Activated CD4-positive, alpha-beta memory T cell treated with anti-CD3 and anti-CD28 coated beads for 36 hours (primary cell): Measurements from ENCODE around the gene BACH2. TPM values are rescaled to one million over a fixed set of nuclear protein-coding genes. Genes with fewer than 3 reads are reported as not detected.

Experiments
- CTCF ChIA-PET: fragments of 350-600 bp; sonication (Branson Sonifier 250); formaldehyde crosslinking; loops from one replicate; lab custom pipeline; 2021; ENCODE audit warnings: antibody characterized with exemption, inconsistent platforms; lab: Charles Lee
- POLR2A ChIA-PET: fragments of 350-600 bp; sonication (Branson Sonifier 250); formaldehyde crosslinking; loops from one replicate; lab custom pipeline; 2021; ENCODE audit warnings: antibody characterized with exemption; lab: Charles Lee
- DNase-seq: peaks from one replicate; pipeline ENCODE4 v3.0.0-alpha.2; 2020
- H3K27ac Mint-ChIP-seq: one replicate; pipeline ENCODE4 v1.8.0; 2021; ENCODE audit warnings: mixed read lengths
- H3K27me3 Mint-ChIP-seq: one replicate; pipeline ENCODE4 v1.8.0; 2021; ENCODE audit warnings: mixed read lengths
- H3K36me3 Mint-ChIP-seq: one replicate; pipeline ENCODE4 v1.8.0; 2021; ENCODE audit warnings: mixed read lengths
- H3K4me1 Mint-ChIP-seq: one replicate; pipeline ENCODE4 v1.8.0; 2021; ENCODE audit warnings: low read depth, mixed read lengths
- H3K4me3 Mint-ChIP-seq: one replicate; pipeline ENCODE4 v1.8.0; 2021; ENCODE audit warnings: mild to moderate bottlenecking, mixed read lengths
- H3K9me3 Mint-ChIP-seq: one replicate; pipeline ENCODE4 v1.8.0; 2021; ENCODE audit warnings: mixed read lengths
- intact Hi-C: fragments of 100-400 bp; cut with micrococcal nuclease; formaldehyde crosslinking; loops from one replicate; pipeline ENCODE4 v1.15.1; 2023
- total RNA-seq, 2 experiments: library from RNA; stranded (reverse); gene quantifications; one replicate each; pipeline ENCODE4 v1.2.3, GENCODE V29; 2021

The BACH2 gene
- total RNA-seq, 2 experiments from 2014 or later, result 49.2 to 55.4 TPM

DNA sequence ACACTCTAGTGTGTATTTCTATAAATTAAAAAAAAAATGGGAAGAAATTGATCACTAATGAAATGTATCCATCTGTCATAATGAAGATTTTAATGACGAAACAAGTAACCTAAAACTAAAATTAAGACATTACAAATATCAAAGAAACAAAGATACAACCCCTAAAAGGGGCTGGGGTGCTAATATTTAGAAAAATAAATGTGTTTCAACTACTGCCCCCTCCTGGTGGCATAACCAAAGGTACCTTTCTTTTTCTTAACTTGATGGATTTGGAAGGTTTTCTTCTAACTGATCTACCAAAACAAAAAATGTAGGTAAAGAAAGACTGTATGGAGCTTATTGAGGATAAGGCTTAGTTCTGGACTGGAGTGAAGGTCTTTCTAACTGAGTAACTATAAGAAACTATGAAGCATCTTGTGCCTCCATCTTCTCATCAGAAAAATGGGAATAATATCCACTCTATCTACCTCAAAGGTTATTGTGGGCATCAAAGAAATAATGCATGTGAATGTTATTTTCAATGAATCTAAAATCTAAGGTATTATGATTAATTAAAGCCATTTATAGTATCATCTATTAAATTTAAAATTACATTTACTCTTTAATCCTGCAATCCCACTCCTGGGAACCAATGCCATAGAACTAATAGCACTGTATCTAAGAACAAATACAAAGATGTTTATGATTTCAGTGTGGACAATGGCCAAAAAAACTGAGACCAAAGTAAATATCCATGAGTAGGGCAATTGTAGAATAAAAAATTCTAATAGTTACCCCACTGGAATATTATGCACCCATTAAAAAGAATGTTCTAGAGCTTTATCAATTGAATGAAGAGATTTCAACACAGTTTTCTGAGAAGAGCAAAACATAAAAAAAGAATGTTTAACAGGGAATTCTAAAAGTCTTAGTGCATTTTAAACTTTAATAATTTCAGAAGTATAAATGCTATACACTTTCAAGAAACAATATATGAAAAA, 117.2 kb downstream of the BACH2 start:
- Mint-ChIP-seq H3K36me3 (peaks cover 10% of the 10 kb centered on the region), H3K4me3 (no peak overlapping the region), H3K9me3 (no peaks in the 10 kb centered on the region), H3K27ac (no peak overlapping the region), H3K4me1 (peaks cover 59% of the 10 kb centered on the region), H3K27me3 (peaks cover 3% of the 10 kb centered on the region)
- intact Hi-C loops, result loop anchor here (5.0 kb wide), 2 partner anchors 237 to 298 kb away; no protein-coding TSS in a partner anchor
- CTCF ChIA-PET, result interaction anchor here (0.7 to 3.9 kb wide), 17 partner anchors 9 to 318 kb away, joined by 3 to 16 read pairs (median 3); no protein-coding TSS in a partner anchor
- POLR2A ChIA-PET, result no interaction called here
- DNase-seq, result no peak

DNA sequence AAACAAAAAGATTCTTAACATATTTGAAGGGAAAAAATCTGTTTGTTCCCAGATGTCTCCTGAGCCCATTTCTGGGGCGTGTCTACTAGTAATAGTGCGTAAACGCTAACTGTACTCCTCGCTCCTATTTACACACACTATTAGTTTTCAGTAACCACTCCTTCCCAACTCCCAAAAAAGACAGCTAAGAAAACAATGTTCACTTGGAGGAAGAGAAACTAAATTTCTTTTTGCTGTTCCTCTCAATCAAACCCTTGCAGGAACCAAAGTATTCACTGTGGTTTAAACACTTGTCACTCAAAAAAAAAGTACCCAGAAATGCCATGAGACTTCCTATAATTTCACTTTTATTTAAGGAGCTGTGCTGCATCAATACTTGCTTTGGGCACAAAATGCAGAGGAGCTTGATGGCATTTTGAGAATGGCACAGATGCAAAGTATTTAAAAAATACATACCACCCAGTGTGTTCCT, 118.2 kb downstream of the BACH2 start:
- no peak for DNase-seq
- ChIA-PET CTCF (interaction anchor here (0.7 to 3.9 kb wide), 11 partner anchors 10 to 238 kb away, joined by 3 to 20 read pairs (median 4); no protein-coding TSS in a partner anchor), POLR2A (interaction anchor here (0.7 kb wide), 1 partner anchor 73 kb away, joined by 3 read pairs; no protein-coding TSS in a partner anchor)
- intact Hi-C loops, result loop anchor here (5.0 kb wide), 2 partner anchors 236 to 299 kb away; no protein-coding TSS in a partner anchor
- Mint-ChIP-seq H3K36me3 (peaks cover 10% of the 10 kb centered on the region), H3K27ac (no peak overlapping the region), H3K9me3 (no peaks in the 10 kb centered on the region), H3K27me3 (peaks cover 3% of the 10 kb centered on the region), H3K4me3 (no peak overlapping the region), H3K4me1 (peaks cover 53% of the 10 kb centered on the region)

DNA sequence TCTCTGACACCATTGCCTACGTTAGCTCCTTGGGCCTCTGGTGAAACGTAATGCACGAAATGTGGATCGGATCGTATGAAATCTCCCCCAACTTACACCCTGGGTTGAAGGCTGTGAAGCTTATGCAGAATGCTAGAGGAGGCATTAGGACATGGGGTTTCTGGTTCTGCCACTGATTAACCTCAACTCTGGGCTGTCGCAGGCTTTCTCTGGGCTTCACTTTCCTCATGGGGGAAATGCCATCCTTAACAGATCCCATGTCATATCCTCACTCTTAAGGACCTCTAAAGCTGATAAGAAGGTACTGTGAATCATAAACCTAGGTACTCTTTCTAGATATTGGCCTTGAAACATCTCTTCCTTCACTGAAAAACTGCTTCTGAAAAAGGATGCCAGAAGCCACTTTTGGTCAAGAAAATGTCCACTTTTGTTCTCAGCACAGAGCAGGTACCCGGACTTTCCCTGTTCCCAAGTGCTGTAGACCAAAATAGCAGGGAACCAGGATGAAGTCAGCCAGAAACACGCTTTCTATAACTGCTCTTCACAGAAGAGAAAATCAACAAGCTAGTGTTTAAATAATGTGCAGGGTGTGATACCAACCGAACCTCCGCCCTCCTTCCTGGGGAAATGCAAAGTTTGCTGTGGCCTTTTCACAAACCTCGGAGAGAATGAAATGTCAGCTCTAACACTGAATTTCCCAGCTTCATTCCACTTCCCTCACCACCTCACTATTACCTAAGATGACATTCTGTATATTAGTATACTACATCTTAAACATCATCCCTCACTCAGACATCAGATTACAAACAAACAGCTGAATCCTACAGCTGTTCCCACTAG, 118.9 kb downstream of the BACH2 start:
- Mint-ChIP-seq H3K36me3 (peaks cover 10% of the 10 kb centered on the region), H3K4me1 (peaks cover 57% of the 10 kb centered on the region), H3K27ac (no peak overlapping the region), H3K9me3 (no peaks in the 10 kb centered on the region), H3K27me3 (peaks cover 3% of the 10 kb centered on the region), H3K4me3 (no peak overlapping the region)
- POLR2A ChIA-PET, result interaction anchor here (0.7 kb wide), 1 partner anchor 72 kb away, joined by 3 read pairs; no protein-coding TSS in a partner anchor
- DNase-seq, result no peak
- intact Hi-C loops, result loop anchor here (5.0 kb wide), 2 partner anchors 235 to 300 kb away; no protein-coding TSS in a partner anchor
- CTCF ChIA-PET, result interaction anchor here (0.7 to 1.7 kb wide), 12 partner anchors 11 to 301 kb away, joined by 3 to 20 read pairs (median 4); no protein-coding TSS in a partner anchor

DNA sequence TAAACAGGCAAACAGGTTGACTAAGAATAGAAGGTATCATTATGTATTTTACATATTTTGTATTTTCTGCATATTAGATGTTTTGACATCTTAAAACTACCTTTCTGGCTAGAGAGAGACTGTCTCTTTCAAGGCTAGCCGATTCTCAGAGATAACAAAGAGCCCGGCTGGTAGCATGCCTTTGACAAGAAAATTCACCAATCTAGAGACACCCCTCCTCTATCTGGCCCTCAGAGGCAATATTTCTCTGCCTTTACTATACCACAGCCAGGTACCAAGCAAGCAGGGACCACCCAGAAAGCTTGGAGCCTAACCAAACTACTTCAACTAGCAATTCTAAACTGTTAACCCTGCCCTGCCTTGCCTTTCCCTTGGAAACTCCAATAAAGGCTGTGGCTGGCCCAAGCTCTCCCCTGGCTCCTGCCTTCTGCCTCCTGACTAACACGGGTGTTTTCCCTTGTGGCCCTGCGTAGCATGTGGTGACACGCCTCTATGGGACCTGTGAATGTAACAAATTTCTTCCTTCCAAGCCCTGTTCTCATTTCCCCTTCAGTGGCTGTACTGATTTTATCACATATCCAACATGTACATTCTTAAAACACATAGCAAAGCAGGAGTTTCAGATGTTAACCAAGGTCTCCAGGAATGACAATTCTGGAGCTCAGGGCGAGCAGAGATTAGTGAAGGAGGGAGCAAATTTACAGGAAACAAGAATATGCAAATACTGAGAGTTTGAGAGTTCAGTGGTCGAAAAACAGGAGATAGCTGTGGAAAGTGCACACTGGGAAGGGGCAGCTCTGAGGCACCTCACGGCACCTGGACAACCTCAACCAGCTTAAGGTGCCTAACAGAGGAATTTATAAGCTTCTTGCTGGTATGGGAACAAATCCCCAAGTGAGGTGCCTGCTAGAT, 120.8 kb downstream of the BACH2 start:
- no peaks in the 10 kb centered on the region for H3K9me3 Mint-ChIP-seq
- CTCF ChIA-PET, result interaction anchor here (0.6 to 1.5 kb wide), 6 partner anchors 15 to 303 kb away, joined by 3 to 8 read pairs (median 4); no protein-coding TSS in a partner anchor
- H3K27ac Mint-ChIP-seq, result peak overlapping the region; percentile 18
- peak overlapping the region; percentile 3 for H3K4me3 Mint-ChIP-seq
- POLR2A ChIA-PET, result interaction anchor here (0.8 to 1.4 kb wide), 4 partner anchors 27 to 302 kb away, joined by 3 to 6 read pairs (median 4); no protein-coding TSS in a partner anchor
- peaks cover 3% of the 10 kb centered on the region for H3K27me3 Mint-ChIP-seq
- intact Hi-C loops, result loop anchor here (1.0 to 5.0 kb wide), 7 partner anchors 32 to 301 kb away; no protein-coding TSS in a partner anchor
- peaks cover 62% of the 10 kb centered on the region for H3K4me1 Mint-ChIP-seq
- peaks cover 7% of the 10 kb centered on the region for H3K36me3 Mint-ChIP-seq
- peak; percentile 80 for DNase-seq

DNA sequence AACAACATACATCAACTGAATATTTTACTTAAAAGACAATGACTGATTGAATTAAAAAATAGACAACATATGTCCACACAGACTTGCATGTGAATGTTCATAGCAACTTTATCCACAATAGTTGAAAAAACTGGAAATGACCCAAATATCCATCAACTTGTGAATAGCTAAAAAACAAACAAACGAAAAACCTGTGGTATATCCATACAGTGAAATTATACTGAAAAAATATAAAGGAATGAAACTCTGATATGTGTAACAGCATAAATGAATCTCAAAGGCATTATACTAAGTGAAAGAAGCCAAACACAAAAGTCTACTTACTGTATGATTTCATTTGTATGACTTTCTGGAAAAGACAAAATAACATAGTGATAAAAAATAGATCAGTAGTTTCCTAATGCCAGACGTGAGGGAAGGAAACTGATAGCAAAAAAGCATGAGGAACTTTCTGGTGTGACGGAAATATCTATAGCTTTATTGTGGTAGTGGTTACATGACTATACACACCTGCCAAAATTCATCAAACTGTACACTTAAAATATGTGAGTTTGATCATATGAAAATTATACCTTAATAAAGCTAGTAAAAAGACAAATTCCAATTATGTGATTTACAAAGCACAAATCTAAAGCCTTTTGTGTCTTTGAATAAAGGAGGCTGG, 123.2 kb downstream of the BACH2 start:
- H3K27ac Mint-ChIP-seq, result no peak overlapping the region
- peaks cover 6% of the 10 kb centered on the region for H3K36me3 Mint-ChIP-seq
- no peak overlapping the region for H3K4me3 Mint-ChIP-seq
- intact Hi-C loops, result no loop called here
- H3K4me1 Mint-ChIP-seq, result peaks cover 70% of the 10 kb centered on the region
- CTCF ChIA-PET, result interaction anchor here (1.1 kb wide), 1 partner anchor 220 kb away, joined by 4 read pairs; no protein-coding TSS in a partner anchor
- H3K9me3 Mint-ChIP-seq, result no peaks in the 10 kb centered on the region
- DNase-seq, result no peak
- peaks cover 3% of the 10 kb centered on the region for H3K27me3 Mint-ChIP-seq
- POLR2A ChIA-PET, result no interaction called here

DNA sequence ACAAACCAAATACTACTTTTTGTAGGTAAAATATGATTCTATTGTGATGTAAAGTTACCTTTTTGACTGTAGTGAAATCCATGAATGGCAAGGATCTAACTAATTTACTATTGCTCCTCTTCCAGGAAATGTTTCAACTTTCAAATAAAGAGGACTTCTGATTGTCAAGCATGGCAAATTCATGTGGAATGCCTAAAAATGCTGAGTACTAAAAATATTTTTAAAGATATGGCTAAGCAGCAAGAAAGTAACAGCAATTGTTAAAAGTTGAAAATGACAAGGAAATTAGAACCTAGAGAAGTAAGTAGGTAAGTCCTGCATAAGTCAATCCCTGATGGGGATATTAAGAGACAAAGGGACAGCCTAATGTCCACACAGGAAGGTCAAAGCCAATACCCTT, 126.0 kb downstream of the BACH2 start:
- no peak for DNase-seq
- CTCF ChIA-PET, result no interaction called here
- POLR2A ChIA-PET, result no interaction called here
- intact Hi-C loops, result no loop called here
- Mint-ChIP-seq H3K4me3 (no peak overlapping the region), H3K27me3 (no peaks in the 10 kb centered on the region), H3K9me3 (peaks cover 3% of the 10 kb centered on the region), H3K27ac (no peak overlapping the region), H3K36me3 (peaks cover 8% of the 10 kb centered on the region), H3K4me1 (peaks cover 42% of the 10 kb centered on the region)

DNA sequence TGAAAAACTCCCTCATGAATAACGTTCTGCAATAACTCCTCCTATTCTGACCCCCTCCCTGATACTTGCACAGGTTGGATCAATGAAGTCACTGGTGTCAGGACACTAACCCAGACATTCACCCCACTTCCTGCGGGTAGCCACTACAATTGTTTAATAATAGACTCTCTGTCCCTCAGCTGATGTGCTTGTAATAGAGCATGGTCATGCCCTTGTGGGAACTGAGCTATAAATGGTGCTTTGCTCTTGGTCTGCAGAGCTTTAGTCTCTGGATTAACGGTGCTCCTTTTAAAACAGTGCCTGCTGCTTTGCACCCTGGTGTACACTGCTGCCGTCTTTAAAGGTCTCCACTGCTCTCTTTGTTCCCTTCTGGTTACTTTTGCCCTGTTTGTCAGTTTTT, 127.3 kb downstream of the BACH2 start:
- H3K4me1 Mint-ChIP-seq, result peaks cover 33% of the 10 kb centered on the region
- intact Hi-C loops, result no loop called here
- ChIA-PET CTCF (interaction anchor here (0.9 kb wide), 1 partner anchor 229 kb away, joined by 4 read pairs; no protein-coding TSS in a partner anchor), POLR2A (no interaction called here)
- H3K4me3 Mint-ChIP-seq, result no peak overlapping the region
- peaks cover 9% of the 10 kb centered on the region for H3K36me3 Mint-ChIP-seq
- H3K27ac Mint-ChIP-seq, result no peak overlapping the region
- no peaks in the 10 kb centered on the region for H3K27me3 Mint-ChIP-seq
- DNase-seq, result no peak
- peaks cover 3% of the 10 kb centered on the region for H3K9me3 Mint-ChIP-seq

DNA sequence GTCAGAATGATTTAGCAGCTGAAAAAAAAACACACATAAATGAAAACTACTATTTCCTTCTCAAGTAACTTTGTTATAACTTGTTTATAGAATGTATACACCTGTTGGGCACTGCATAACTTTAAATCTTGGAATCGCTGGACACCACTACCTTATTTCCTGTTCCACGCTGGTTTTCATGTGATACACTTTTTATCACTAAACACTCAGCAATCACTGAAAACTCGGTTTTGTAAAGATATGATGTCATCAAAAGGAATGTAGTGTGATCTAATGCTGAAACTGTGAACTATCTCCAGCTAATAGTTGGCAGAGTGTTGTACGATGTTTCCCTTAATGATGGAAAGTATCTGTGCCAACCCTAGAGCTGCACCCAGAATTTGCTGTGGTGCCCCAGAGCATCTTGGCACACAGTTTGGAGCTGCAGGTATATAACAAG, 127.9 kb downstream of the BACH2 start:
- POLR2A ChIA-PET, result no interaction called here

DNA sequence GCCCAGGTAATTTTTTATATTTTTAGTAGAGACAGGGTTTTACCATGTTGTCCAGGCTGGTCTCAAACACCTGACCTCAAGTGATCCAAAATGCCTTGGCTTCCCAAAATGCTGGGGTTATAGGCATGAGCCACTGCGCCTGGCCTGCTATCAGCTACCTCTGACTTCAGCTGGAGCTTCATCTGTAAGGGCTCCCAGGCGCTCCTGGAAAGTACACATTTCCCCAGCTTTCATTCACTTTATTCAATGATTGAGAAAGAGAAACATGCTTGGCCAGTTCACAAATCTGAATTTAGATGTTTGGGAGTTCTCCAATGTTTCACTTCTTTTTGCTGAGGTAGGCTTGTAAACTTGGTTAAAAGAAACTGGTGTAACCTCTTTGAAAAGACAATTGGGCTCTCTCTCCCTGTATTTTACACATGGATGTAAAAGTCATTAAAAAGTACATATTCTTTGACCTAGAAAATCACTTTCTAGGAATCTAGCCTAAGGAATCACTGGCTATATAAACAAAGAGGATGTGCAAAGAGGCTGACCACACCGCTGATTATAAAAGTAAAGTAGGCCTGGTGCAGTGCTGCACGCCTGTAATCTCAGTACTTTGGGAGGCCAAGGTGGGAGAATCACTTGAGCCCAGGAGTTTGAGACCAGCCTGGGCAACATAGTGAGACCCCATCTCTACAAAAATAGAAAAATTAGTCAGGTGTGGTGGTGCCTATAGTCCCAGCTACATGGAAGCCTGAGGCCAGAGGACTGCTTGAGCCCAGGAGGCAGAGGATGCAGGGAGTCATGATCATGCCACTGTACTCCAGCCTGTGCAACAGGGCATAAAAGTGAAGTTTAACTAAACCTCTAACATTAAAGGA, 128.9 kb downstream of the BACH2 start:
- peaks cover 31% of the 10 kb centered on the region for H3K4me1 Mint-ChIP-seq
- ChIA-PET CTCF (no interaction called here), POLR2A (no interaction called here)
- no peaks in the 10 kb centered on the region for H3K27me3 Mint-ChIP-seq
- intact Hi-C loops, result no loop called here
- no peak overlapping the region for H3K4me3 Mint-ChIP-seq
- peaks cover 14% of the 10 kb centered on the region for H3K36me3 Mint-ChIP-seq
- H3K27ac Mint-ChIP-seq, result no peak overlapping the region
- H3K9me3 Mint-ChIP-seq, result peaks cover 3% of the 10 kb centered on the region
- DNase-seq, result no peak

More for the DNA sequence above, 127.9 kb downstream of the BACH2 start:
- H3K27ac Mint-ChIP-seq, result no peak overlapping the region
- DNase-seq, result no peak
- peaks cover 36% of the 10 kb centered on the region for H3K4me1 Mint-ChIP-seq
- no peaks in the 10 kb centered on the region for H3K27me3 Mint-ChIP-seq
- CTCF ChIA-PET, result interaction anchor here (0.9 kb wide), 1 partner anchor 228 kb away, joined by 4 read pairs; no protein-coding TSS in a partner anchor
- H3K9me3 Mint-ChIP-seq, result peaks cover 3% of the 10 kb centered on the region
- intact Hi-C loops, result no loop called here
- no peak overlapping the region for H3K4me3 Mint-ChIP-seq
- H3K36me3 Mint-ChIP-seq, result peaks cover 9% of the 10 kb centered on the region
